GM12878 (cell line): ENCODE measurements around the gene PLEKHA5. TPM values are rescaled to one million over a fixed set of nuclear protein-coding genes. Genes with fewer than 3 reads are reported as not detected.

Experiments used
- ATAC-seq: fragments of 200-7000 bp; cut with Tn5 transposase; 3 replicates; pipeline ENCODE4 v1.9.1; 2020; ENCODE audit warnings: mild to moderate bottlenecking, moderate library complexity
- BruUV-seq: library from RNA; stranded (reverse); fragments of 400-500 nt; replicated peaks from 2 replicates; lab custom pipeline; 2021; lab: Mats Ljungman, UMichigan
- CTCF ChIA-PET: fragments of 300-600 bp; sonication (Branson Sonifier 250); formaldehyde crosslinking; extraction: SDS; loops from one replicate; lab custom pipeline; 2021; ENCODE audit warnings: inconsistent platforms; lab: Yijun Ruan, JAX
- POLR2A ChIA-PET: fragments of 350-600 bp; formaldehyde crosslinking; extraction: SDS; loops from one replicate; lab custom pipeline; 2021; ENCODE audit warnings: inconsistent platforms; lab: Charles Lee
- RAD21 ChIA-PET: fragments of 300-600 bp; sonication (Branson Sonifier 250); formaldehyde crosslinking; loops from one replicate; lab custom pipeline; 2023; ENCODE audit warnings: antibody characterized with exemption; ENCODE audit not compliant: unreplicated experiment; lab: Charles Lee
- SMC1A ChIA-PET: fragments of 300-600 bp; sonication (Branson Sonifier 250); formaldehyde crosslinking; loops from one replicate; lab custom pipeline; 2023; ENCODE audit not compliant: unreplicated experiment, uncharacterized antibody; lab: Charles Lee
- DNase-seq: peaks from one replicate; pipeline ENCODE4 v3.0.0-alpha.2; 2011; ENCODE audit warnings: low read depth, low spot score
- FAIRE-seq: peaks from 3 replicates; lab custom pipeline; 2011; peaks lifted over from hg19 to GRCh38; lab: Jason Lieb, UNC
- H2AFZ ChIP-seq: 2 replicates; pipeline ENCODE4 v1.6.0; 2011; ENCODE audit warnings: low read depth, low read length, control low read depth; ENCODE audit not compliant: control insufficient read depth
- H3K27ac ChIP-seq: 2 replicates; pipeline ENCODE4 v1.5.1; 2011; ENCODE audit warnings: control low read depth; ENCODE audit not compliant: control insufficient read depth, insufficient read depth
- H3K27me3 ChIP-seq, 2 experiments: replicated peaks in 1 of 2; 2 replicates each; pipeline versions ENCODE4 v1.6.0 to v1.6.1; 2011; ENCODE audit warnings: low read length in 1 of 2; ENCODE audit not compliant: control insufficient read depth in 2 of 2, insufficient read depth in 2 of 2
- H3K36me3 ChIP-seq, 2 experiments: 2 replicates each; pipeline ENCODE4 v1.5.1; 2011; ENCODE audit warnings: low read length in 1 of 2; ENCODE audit not compliant: control insufficient read depth in 2 of 2, insufficient read depth in 2 of 2
- H3K4me1 ChIP-seq: 2 replicates; pipeline ENCODE4 v1.6.1; 2011; ENCODE audit warnings: mild to moderate bottlenecking, low read length, moderate library complexity, mixed read lengths; ENCODE audit not compliant: control insufficient read depth, insufficient read depth
- H3K4me2 ChIP-seq: 2 replicates; pipeline ENCODE4 v1.6.0; 2011; ENCODE audit warnings: control low read depth; ENCODE audit not compliant: control insufficient read depth, insufficient read depth
- H3K4me3 ChIP-seq: fragments of 200-600 bp; sonication (generic); 2 replicates; pipeline ENCODE4 v1.5.1; 2016
- H3K79me2 ChIP-seq: 2 replicates; pipeline ENCODE4 v1.6.0; 2011; ENCODE audit warnings: low read length; ENCODE audit not compliant: control insufficient read depth, insufficient read depth
- H3K9ac ChIP-seq: 2 replicates; pipeline ENCODE4 v1.8.0; 2011; ENCODE audit warnings: low read length, control low read depth, mixed read lengths; ENCODE audit not compliant: control insufficient read depth, insufficient read depth
- H3K9me3 ChIP-seq: replicated peaks from 3 replicates; pipeline ENCODE4 v1.5.1; 2011; ENCODE audit warnings: mild to moderate bottlenecking, low read length; ENCODE audit not compliant: control insufficient read depth, insufficient read depth
- H4K20me1 ChIP-seq: 2 replicates; pipeline ENCODE4 v1.6.0; 2011; ENCODE audit not compliant: control insufficient read depth, insufficient read depth
- CHD1 ChIP-seq: IDR thresholded peaks from 2 replicates; pipeline ENCODE4 v1.6.1; 2012; ENCODE audit warnings: low read depth, low read length, improper control_type of control experiment
- CREB1 ChIP-seq: IDR thresholded peaks from 2 replicates; pipeline ENCODE4 v1.6.1; 2012; ENCODE audit warnings: low read depth, mild to moderate bottlenecking, inconsistent platforms
- CREM ChIP-seq: IDR thresholded peaks from 2 replicates; pipeline ENCODE4 v1.6.1; 2014; ENCODE audit warnings: antibody characterized with exemption, low read depth
- EGR1 ChIP-seq, 2 experiments: IDR thresholded peaks; 1 replicate in 1 of 2; 2 replicates in 1 of 2; pipeline ENCODE4 v1.6.1; 2011 to 2012; ENCODE audit warnings: low read depth in 2 of 2, low read length in 2 of 2, borderline replicate concordance in 1 of 2, mild to moderate bottlenecking in 1 of 2, moderate library complexity in 1 of 2
- HDAC2 ChIP-seq: fragments of 200-600 bp; sonication (generic); IDR thresholded peaks from 2 replicates; pipeline ENCODE4 v1.6.1; 2017
- IKZF1 ChIP-seq: fragments of 450-650 bp; conservative IDR thresholded peaks from 2 replicates; pipeline ENCODE4 v1.6.1; 2017; ENCODE audit warnings: antibody characterized with exemption, mild to moderate bottlenecking
- NFYB ChIP-seq: IDR thresholded peaks from 2 replicates; pipeline ENCODE4 v1.6.1; 2011; ENCODE audit warnings: low read depth, mild to moderate bottlenecking, low read length, improper control_type of control experiment, moderate library complexity; ENCODE audit not compliant: insufficient read depth
- RFX5 ChIP-seq: IDR thresholded peaks from 2 replicates; pipeline ENCODE4 v1.6.1; 2011; ENCODE audit warnings: low read depth, low read length, improper control_type of control experiment
- TCF7 ChIP-seq: IDR thresholded peaks from 2 replicates; pipeline ENCODE4 v1.6.1; 2014; ENCODE audit warnings: antibody characterized with exemption, borderline replicate concordance
- ZNF217 ChIP-seq: fragments of 450-650 bp; IDR thresholded peaks from 2 replicates; pipeline ENCODE4 v1.6.1; 2017; ENCODE audit warnings: antibody characterized with exemption, mild to moderate bottlenecking
- ZNF384 ChIP-seq: IDR thresholded peaks from 2 replicates; pipeline ENCODE4 v1.6.1; 2012; ENCODE audit warnings: low read depth, mild to moderate bottlenecking, low read length, improper control_type of control experiment, borderline replicate concordance
- WGBS: methylation state at CpG from one replicate; pipeline ENCODE4 v1.1.6; 2016; ENCODE audit warnings: low lambda C conversion rate; ENCODE audit not compliant: insufficient replicate concordance, insufficient coverage; ENCODE audit errors: missing lambda C conversion rate; 5-methylcytosine and 5-hydroxymethylcytosine counted together
- in situ Hi-C: fragments of 300-500 bp; cut with MboI; formaldehyde crosslinking; loops from 9 replicates; pipeline ENCODE4 v1.14.3; 2018; ENCODE audit warnings: mixed read lengths
- intact Hi-C: fragments of 100-400 bp; cut with micrococcal nuclease; formaldehyde crosslinking; loops from one replicate; pipeline ENCODE4 v1.14.2; 2022; ENCODE audit not compliant: unreplicated experiment
- polyA plus RNA-seq, 11 experiments: library from polyadenylated mRNA; depleted of rRNA in 4 of 11; unstranded in 6 of 11; stranded (reverse) in 5 of 11; fragments of >200 nt; fragmentation: Nextera tagmentation in 4 of 11; fragmentation: Illumina TruSeq in 1 of 11; extraction: Ambion mirVana in 4 of 11; extraction: Trizol in 1 of 11; gene quantifications; 1 replicate in 1 of 11; 2 replicates in 10 of 11; pipeline versions ENCODE4 v1.2.1 to v1.2.3, GENCODE V29; 2011 to 2016; ENCODE audit warnings: inconsistent platforms in 2 of 11, missing spikeins in 2 of 11, low read depth in 1 of 11
- total RNA-seq, 4 experiments: library from RNA; depleted of rRNA in 3 of 4; stranded (reverse); fragments of >200 nt in 3 of 4; fragmentation: Illumina TruSeq in 1 of 4; extraction: Trizol in 1 of 4; gene quantifications; 2 replicates each; pipeline versions ENCODE4 v1.2.1 to v1.2.3, GENCODE V29; 2013 to 2021
- TF ChIP-seq, protein P1 (sequence below): IDR thresholded peaks from 2 replicates; pipeline ENCODE4 v1.6.1; 2012; ENCODE audit warnings: improper control_type of control experiment, low read depth, low read length; ENCODE audit not compliant: insufficient replicate concordance

PLEKHA5 gene
- total and polyA plus RNA-seq, 10 of the 15 experiments (the other 5 are each of a cell fraction or from before 2014, with no cell fraction given), result 0.09 to 0.33 (median 0.18) TPM; not detected in 3

DNA sequence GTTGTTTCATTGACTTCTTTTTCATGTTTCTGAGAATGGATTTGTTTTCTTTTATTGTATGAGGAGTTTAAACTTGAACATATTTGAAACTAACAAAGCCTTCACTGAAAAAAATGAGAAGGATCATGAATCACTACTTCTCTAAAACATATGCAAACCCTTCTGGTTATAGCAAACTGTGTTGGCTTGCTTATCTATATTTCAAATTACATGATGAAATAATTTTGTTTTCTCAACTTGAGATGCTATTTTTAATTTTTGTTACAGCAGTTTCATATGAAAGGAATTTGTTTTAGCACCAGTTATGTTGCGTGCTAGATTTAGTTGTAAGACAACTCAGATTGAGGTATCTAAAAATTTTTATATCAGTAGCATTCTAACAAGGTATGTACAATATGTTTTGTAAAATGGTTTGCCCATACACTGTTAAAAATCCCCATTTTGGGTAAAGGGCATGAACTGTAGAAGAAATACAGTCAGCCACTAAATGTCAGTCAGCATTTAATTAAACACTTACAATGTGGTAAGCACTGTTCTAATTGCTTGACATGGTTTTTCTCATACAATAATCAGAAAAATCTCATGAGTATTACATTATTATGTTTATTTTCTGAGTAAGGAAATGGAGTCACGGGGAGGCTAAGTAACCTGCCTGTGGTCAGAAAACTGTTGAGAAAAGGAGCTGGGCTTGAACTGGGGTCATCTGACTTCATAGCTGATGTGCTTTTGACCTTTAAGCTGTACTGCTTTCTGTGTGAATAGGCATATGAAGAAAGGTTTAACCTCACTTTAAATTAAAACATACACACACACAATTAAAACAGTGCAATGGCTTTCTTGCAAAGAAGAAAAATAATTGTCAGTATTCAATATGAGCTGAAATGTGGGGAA lies 105.7 kb downstream of the PLEKHA5 start:
- H3K36me3 ChIP-seq, result no peaks in the 10 kb centered on the region
- no peak overlapping the region for H3K4me2 ChIP-seq
- H4K20me1 ChIP-seq, result no peaks in the 10 kb centered on the region
- intact Hi-C loops, result no loop called here
- CTCF ChIA-PET, result no interaction called here
- RAD21 ChIA-PET, result no interaction called here
- no peak overlapping the region for H3K4me3 ChIP-seq
- no peaks in the 10 kb centered on the region for H3K27me3 ChIP-seq
- H3K4me1 ChIP-seq, result no peaks in the 10 kb centered on the region
- no peak for DNase-seq
- SMC1A ChIA-PET, result no interaction called here
- ATAC-seq, result no peak
- H3K9me3 ChIP-seq, result no peaks in the 10 kb centered on the region
- 2% methylated on average over 2 of the region's 2 CpGs for WGBS
- no TSS peak for BruUV-seq
- TF ChIP-seq CREB1 (no peak), ZNF217 (no peak)
- no peak overlapping the region for H3K27ac ChIP-seq
- no peak for FAIRE-seq
- in situ Hi-C loops, result no loop called here
- no peak overlapping the region for H2AFZ ChIP-seq
- POLR2A ChIA-PET, result interaction anchor here (0.7 kb wide), 1 partner anchor 134 kb away, joined by 3 read pairs; no protein-coding TSS in a partner anchor
- H3K79me2 ChIP-seq, result no peaks in the 10 kb centered on the region
- no peak overlapping the region for H3K9ac ChIP-seq

DNA sequence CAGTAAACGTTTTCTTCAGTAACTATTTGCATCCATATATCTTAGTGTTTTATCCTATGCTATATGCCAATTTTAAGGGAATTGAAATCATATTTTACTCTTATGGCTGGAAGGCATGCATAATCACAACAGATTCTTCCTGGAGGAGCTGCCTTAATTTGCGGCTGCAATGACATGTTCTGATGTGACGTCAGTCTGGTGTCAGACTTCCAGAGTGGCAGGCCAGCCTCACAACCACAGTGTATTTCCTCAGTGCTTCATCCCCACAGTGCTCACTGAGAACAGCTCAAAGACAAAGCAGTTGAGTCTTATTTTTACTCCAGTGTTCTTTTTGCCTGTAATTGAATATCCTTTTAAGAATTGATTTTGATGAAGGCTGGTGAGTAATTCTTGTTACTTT lies 107.1 kb downstream of the PLEKHA5 start:
- ChIA-PET SMC1A (interaction anchor here (0.9 kb wide), 1 partner anchor 8 kb away, joined by 3 read pairs; no protein-coding TSS in a partner anchor), RAD21 (no interaction called here), POLR2A (no interaction called here), CTCF (interaction anchor here (0.5 kb wide), 1 partner anchor 338 kb away, joined by 3 read pairs; no protein-coding TSS in a partner anchor)
- no peak for ATAC-seq
- in situ Hi-C loops (no loop called here), intact Hi-C loops (no loop called here)
- Histone ChIP-seq H3K4me3 (no peak overlapping the region), H3K9ac (no peak overlapping the region), H3K27me3 (no peaks in the 10 kb centered on the region), H2AFZ (no peak overlapping the region), H3K9me3 (no peaks in the 10 kb centered on the region), H4K20me1 (no peaks in the 10 kb centered on the region), H3K4me1 (no peaks in the 10 kb centered on the region), H3K36me3 (no peaks in the 10 kb centered on the region), H3K4me2 (no peak overlapping the region), H3K79me2 (no peaks in the 10 kb centered on the region), H3K27ac (no peak overlapping the region)
- FAIRE-seq, result no peak
- DNase-seq, result no peak
- WGBS, result 45% methylated on average over 3 of the region's 3 CpGs
- no TSS peak for BruUV-seq
- no peak for TF ChIP-seq NFYB
- no peak for TF ChIP-seq TCF7
- TF ChIP-seq CHD1, result no peak
- TF ChIP-seq HDAC2, result no peak
- TF ChIP-seq ZNF384, result no peak
- no peak for TF ChIP-seq IKZF1
- TF ChIP-seq RFX5, result no peak
- TF ChIP-seq EGR1 (IDR thresholded peaks at IDR 0.05; ENCODE audit: borderline replicate concordance in 1 of 2, low read depth in 2 of 2, low read length in 2 of 2), result no peak
- no peak for TF ChIP-seq CREM
- TF ChIP-seq, protein P1, sequence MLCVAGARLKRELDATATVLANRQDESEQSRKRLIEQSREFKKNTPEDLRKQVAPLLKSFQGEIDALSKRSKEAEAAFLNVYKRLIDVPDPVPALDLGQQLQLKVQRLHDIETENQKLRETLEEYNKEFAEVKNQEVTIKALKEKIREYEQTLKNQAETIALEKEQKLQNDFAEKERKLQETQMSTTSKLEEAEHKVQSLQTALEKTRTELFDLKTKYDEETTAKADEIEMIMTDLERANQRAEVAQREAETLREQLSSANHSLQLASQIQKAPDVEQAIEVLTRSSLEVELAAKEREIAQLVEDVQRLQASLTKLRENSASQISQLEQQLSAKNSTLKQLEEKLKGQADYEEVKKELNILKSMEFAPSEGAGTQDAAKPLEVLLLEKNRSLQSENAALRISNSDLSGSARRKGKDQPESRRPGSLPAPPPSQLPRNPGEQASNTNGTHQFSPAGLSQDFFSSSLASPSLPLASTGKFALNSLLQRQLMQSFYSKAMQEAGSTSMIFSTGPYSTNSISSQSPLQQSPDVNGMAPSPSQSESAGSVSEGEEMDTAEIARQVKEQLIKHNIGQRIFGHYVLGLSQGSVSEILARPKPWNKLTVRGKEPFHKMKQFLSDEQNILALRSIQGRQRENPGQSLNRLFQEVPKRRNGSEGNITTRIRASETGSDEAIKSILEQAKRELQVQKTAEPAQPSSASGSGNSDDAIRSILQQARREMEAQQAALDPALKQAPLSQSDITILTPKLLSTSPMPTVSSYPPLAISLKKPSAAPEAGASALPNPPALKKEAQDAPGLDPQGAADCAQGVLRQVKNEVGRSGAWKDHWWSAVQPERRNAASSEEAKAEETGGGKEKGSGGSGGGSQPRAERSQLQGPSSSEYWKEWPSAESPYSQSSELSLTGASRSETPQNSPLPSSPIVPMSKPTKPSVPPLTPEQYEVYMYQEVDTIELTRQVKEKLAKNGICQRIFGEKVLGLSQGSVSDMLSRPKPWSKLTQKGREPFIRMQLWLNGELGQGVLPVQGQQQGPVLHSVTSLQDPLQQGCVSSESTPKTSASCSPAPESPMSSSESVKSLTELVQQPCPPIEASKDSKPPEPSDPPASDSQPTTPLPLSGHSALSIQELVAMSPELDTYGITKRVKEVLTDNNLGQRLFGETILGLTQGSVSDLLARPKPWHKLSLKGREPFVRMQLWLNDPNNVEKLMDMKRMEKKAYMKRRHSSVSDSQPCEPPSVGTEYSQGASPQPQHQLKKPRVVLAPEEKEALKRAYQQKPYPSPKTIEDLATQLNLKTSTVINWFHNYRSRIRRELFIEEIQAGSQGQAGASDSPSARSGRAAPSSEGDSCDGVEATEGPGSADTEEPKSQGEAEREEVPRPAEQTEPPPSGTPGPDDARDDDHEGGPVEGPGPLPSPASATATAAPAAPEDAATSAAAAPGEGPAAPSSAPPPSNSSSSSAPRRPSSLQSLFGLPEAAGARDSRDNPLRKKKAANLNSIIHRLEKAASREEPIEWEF, result no peak
